Heart right ventricle (tissue), 16 donors: ENCODE data around the gene TMEM31. TPM values are rescaled to one million over a fixed set of nuclear protein-coding genes. Genes with fewer than 3 reads are reported as not detected.

Experiments
- ATAC-seq, 8 donors: fragments of 200-7000 bp; cut with Tn5 transposase; one replicate each; pipeline ENCODE4 v1.9.1; 2020; ENCODE audit warnings: mild to moderate bottlenecking in 8 of 8, moderate library complexity in 8 of 8, moderate number of reproducible peaks in 1 of 8
- DNase-seq, 2 donors: peaks; one replicate each; pipeline ENCODE4 v3.0.0-alpha.2; 2020
- H3K27ac ChIP-seq, 10 donors: fragments of 200-600 bp; sonication (generic) in 2 of 10; one replicate each; pipeline versions ENCODE4 v1.5.0 to v1.8.0; 2020 to 2022; ENCODE audit warnings: mild to moderate bottlenecking in 3 of 10
- H3K27me3 ChIP-seq, 7 donors: fragments of 200-600 bp; one replicate each; pipeline ENCODE4 v1.8.0; 2021 to 2022; ENCODE audit warnings: mild to moderate bottlenecking in 2 of 7
- H3K36me3 ChIP-seq, 9 donors: fragments of 200-600 bp; sonication (generic) in 1 of 9; one replicate each; pipeline versions ENCODE4 v1.5.0 to v1.8.0; 2020 to 2022; ENCODE audit warnings: mild to moderate bottlenecking in 2 of 9
- H3K4me1 ChIP-seq, 9 donors: fragments of 200-600 bp; sonication (generic) in 1 of 9; one replicate each; pipeline versions ENCODE4 v1.5.0 to v1.8.0; 2020 to 2022; ENCODE audit warnings: mild to moderate bottlenecking in 4 of 9
- H3K4me3 ChIP-seq, 10 donors: fragments of 200-600 bp; sonication (generic) in 2 of 10; one replicate each; pipeline versions ENCODE4 v1.5.0 to v1.8.0; 2020 to 2022; ENCODE audit warnings: mild to moderate bottlenecking in 7 of 10, moderate library complexity in 2 of 10
- H3K9me3 ChIP-seq, 11 donors: fragments of 200-600 bp in 10 of 11; sonication (generic) in 2 of 11; one replicate each; pipeline versions ENCODE4 v1.5.0 to v1.8.0; 2013 to 2022; ENCODE audit warnings: mild to moderate bottlenecking in 2 of 11, control low read depth in 1 of 11, moderate library complexity in 1 of 11
- CTCF ChIP-seq, 9 donors: fragments of 200-600 bp; sonication (generic) in 2 of 9; IDR thresholded peaks; one replicate each; pipeline versions ENCODE4 v1.5.0 to v1.8.0; 2021 to 2022; ENCODE audit warnings: antibody characterized with exemption in 9 of 9, mild to moderate bottlenecking in 5 of 9, moderate library complexity in 1 of 9
- WGBS, 2 donors: extraction: QIAGEN DNeasy Blood & Tissue Kit; methylation state at CpG; one replicate each; pipeline ENCODE4 v1.1.7; 2013; ENCODE audit warnings: inconsistent platforms in 1 of 2; 5-methylcytosine and 5-hydroxymethylcytosine counted together
- intact Hi-C, 10 donors: fragments of 100-400 bp; cut with DNase I; formaldehyde crosslinking; loops; one replicate each; pipeline versions ENCODE4 v1.11.1 to v1.14.2; 2022
- polyA plus RNA-seq, 2 donors: library from polyadenylated mRNA; stranded (reverse); fragments of 200-250 nt; gene quantifications; one replicate each; pipeline ENCODE4 v1.2.3, GENCODE V29; 2013
- total RNA-seq, 10 donors: library from RNA; stranded (reverse); fragmentation: NEBNext Ultra II Directional in 3 of 10; extraction: Animal tissue kit (Norgen Biotek cat#: 25700) in 3 of 10; gene quantifications; one replicate each; pipeline versions ENCODE4 v1.2.1 to v1.2.4, GENCODE V29; 2021 to 2023
- donor health status: Arrhythmogenic right ventricular cardiomyopathy.
- donor health status: ischemic (EF 13 %, LVEDD 7.1; RV severe dilation, severe dysfunction).
- donor health status: healthy with polysubstance abuse.
- donor health status: DM: no; HTN: yes; CAD: no.
- donor health status: DM: no; HTN: no; CAD: no.
- donor health status: ischemic (EF 25% LVEDD 6.9; RV normal size, moderate dysfunction).
- donor health status: ischemic (EF 25% LVEDD 5.7; RV mildly dilated, moderate dysfunction).
- donor health status: healthy.
- donor health status: DM: yes; HTN: yes; CAD: no.
- donor health status: Ischemic cardiomyopathy.
- donor health status: ischemic (EF 35%, LVEDD 5.7; RV mildly dilated, moderate dysfunction).
- donor health status: nonischemic (EF 11% LVEDD 7.7; RV severe dilation, severe dysfunction).
- donor health status: DM: yes; HTN: yes; CAD: no.
- donor health status: PGD.
- donor health status: ischemic (EF 29% LVEDD 5.4; RV normal size, mild dysfunction).
- donor health status: nonischemic (EF 23%, LVEDD 6.1; RV moderate dilation, normal function).

The TMEM31 gene
- total and polyA plus RNA-seq, 12 donors, result 0.07 to 0.42 TPM; not detected in 10

DNA sequence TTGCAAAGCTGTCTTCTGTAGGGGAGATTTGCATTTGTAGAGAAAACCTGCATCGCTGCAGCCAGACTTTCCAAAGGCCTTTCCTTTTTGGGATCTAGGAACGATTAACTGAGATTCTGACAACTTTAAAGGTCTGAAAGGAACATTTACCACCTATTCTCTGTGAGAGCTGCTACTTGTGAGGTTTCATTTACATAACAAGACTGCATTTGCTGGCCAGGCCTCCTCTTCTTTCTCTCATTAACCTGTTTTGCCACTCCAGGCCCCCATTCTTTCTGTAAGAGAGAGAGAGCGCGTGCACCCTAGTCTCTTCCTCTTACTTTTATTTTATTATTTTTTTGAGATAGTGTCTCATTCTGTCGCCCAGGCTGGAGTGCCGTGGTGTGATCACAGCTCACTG, 31.6 kb downstream of the TMEM31 start:
- 86 to 93% methylated on average over 6 of the region's 6 CpGs for WGBS, 2 donors
- intact Hi-C loops, result no loop called here
- TF ChIP-seq CTCF (IDR thresholded peaks at IDR 0.05), result no peak
- no peak for DNase-seq
- Histone ChIP-seq H3K36me3 (no peaks in the 10 kb centered on the region), H3K9me3 (no peaks in the 10 kb centered on the region), H3K4me3 (no peak overlapping the region), H3K27me3 (peaks cover 0 to 29% (median 0%) of the 10 kb centered on the region in 7 donors), H3K4me1 (no peaks in the 10 kb centered on the region), H3K27ac (no peak overlapping the region)
- no peak for ATAC-seq

- intact Hi-C loops, result no loop called here
- WGBS, 2 donors, result 75 to 88% methylated on average over 2 of the region's 2 CpGs
- TF ChIP-seq CTCF (IDR thresholded peaks at IDR 0.05), result no peak
- ATAC-seq (no peak), DNase-seq (no peak)
- H3K36me3 ChIP-seq, result no peaks in the 10 kb centered on the region
- no peaks in the 10 kb centered on the region for H3K4me1 ChIP-seq
- no peak overlapping the region for H3K4me3 ChIP-seq
- H3K27me3 ChIP-seq, result peaks cover 0 to 19% (median 0%) of the 10 kb centered on the region in 7 donors
- H3K9me3 ChIP-seq, result no peaks in the 10 kb centered on the region
- no peak overlapping the region for H3K27ac ChIP-seq
Measured at GRCh38 chrX:103747163-103747562, 36.5 kb downstream of the TMEM31 start.

DNA sequence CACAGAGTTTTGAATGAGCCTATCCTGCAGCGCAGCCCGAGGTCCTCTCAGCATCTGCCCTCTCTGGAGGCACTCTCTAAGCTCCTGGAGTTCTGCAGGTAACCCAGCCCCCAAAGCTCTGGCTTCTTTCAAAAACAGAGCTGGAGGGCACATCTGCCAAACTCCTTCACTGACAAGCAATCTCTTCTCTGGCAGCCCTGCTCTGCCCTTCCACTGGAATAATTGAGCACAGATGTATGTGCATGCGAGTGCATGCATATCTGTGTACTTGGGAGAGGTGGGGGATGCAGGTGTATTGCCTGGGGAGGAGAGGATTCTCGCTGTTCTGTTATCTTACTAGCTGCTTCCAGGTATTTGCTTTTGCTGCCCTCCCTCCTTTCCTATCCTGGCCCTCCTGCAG, 43.7 kb downstream of the TMEM31 start:
- no peaks in the 10 kb centered on the region for H3K4me1 ChIP-seq
- intact Hi-C loops, result no loop called here
- H3K36me3 ChIP-seq, result no peaks in the 10 kb centered on the region
- H3K4me3 ChIP-seq, result no peak overlapping the region
- H3K27ac ChIP-seq, result no peak overlapping the region
- no peak for DNase-seq
- H3K27me3 ChIP-seq, result no peaks in the 10 kb centered on the region
- no peak for ATAC-seq
- peaks cover 0 to 18% (median 0%) of the 10 kb centered on the region in 11 donors for H3K9me3 ChIP-seq
- TF ChIP-seq CTCF (IDR thresholded peaks at IDR 0.05), result no peak
- 86 to 88% methylated on average over 4 of the region's 4 CpGs for WGBS, 2 donors

DNA sequence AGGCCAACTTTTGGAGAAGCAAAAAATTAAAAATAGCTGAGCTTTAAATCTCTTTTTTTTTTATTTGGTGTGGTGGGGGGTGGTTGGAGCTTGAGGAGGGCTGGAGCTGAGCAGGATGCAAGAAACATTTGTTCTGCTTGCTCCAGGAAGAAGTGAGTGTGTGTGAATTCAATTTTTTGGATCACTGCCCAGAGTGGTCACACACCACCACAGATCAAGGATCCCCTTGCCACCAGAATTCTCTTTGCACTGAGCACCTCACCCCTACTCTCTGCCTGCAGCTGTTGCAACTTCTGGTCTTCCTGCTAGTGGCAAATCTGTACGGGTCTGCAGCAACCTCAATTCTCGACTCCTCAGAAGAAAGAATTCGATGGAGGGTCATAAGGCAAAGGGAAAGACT, 46.0 kb downstream of the TMEM31 start:
- ATAC-seq (no peak), DNase-seq (no peak)
- 59 to 60% methylated on average over 3 of the region's 3 CpGs for WGBS, 2 donors
- TF ChIP-seq CTCF (IDR thresholded peaks at IDR 0.05), result no peak
- no peak overlapping the region for H3K27ac ChIP-seq
- H3K9me3 ChIP-seq, result peaks cover 0 to 19% (median 0%) of the 10 kb centered on the region in 11 donors
- no peaks in the 10 kb centered on the region for H3K36me3 ChIP-seq
- H3K27me3 ChIP-seq, result no peaks in the 10 kb centered on the region
- intact Hi-C loops, result no loop called here
- no peak overlapping the region for H3K4me3 ChIP-seq
- no peaks in the 10 kb centered on the region for H3K4me1 ChIP-seq
